Measurements from ENCODE around the gene MTERF4.

The MTERF4 gene

DNA sequence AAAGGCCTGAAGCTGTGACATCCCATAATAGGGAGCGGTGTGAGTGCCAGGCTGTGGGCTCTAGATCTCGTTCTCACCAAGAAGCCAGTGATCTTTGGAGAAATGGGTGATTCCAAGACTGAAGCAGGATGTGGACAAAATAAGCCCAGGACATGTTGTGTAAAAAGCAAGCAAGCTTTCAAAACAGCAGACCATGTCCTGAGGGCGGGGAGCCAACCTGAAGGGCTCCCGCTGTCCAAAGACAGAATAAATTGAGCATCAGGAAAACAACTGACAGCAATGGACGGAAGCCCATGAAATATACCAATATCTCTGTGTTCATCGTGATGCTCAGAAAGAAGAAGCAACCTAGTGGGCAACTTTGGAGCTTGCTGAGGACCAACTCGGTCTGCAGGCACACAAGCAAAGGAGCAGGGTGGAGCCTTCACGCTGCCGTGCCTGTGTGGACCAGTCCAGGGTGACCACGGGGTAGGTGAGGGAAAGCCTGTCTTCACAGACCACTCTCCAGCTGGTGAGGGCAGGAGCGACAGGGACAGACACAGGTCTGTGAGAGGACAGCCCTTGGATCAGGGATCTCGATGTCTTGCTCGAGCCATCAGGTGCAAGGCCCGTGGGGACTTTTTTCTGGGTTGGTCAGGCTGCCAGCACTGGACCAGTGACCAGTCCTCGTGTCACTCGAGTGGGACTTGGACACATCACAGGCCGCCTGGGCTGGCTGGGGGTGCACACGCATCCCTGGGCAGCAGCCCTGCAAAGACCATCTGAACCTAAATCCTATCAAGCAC is 21.5 kb downstream of the MTERF4 start:
- no peak for DNase-seq (ENCODE audit: low read depth)
- no peak for TF ChIP-seq CTCF (conservative IDR thresholded peaks at IDR 0.05; ENCODE audit: low read depth, low read length)
- no peak overlapping the region for H3K4me3 ChIP-seq (ENCODE audit: low read length)

- H3K4me3 ChIP-seq (ENCODE audit: low read length): no peak overlapping the region
- DNase-seq (ENCODE audit: low read depth): no peak
Measured at GRCh38 chr2:241074901-241075540, 27.1 kb downstream of the MTERF4 start.

DNA sequence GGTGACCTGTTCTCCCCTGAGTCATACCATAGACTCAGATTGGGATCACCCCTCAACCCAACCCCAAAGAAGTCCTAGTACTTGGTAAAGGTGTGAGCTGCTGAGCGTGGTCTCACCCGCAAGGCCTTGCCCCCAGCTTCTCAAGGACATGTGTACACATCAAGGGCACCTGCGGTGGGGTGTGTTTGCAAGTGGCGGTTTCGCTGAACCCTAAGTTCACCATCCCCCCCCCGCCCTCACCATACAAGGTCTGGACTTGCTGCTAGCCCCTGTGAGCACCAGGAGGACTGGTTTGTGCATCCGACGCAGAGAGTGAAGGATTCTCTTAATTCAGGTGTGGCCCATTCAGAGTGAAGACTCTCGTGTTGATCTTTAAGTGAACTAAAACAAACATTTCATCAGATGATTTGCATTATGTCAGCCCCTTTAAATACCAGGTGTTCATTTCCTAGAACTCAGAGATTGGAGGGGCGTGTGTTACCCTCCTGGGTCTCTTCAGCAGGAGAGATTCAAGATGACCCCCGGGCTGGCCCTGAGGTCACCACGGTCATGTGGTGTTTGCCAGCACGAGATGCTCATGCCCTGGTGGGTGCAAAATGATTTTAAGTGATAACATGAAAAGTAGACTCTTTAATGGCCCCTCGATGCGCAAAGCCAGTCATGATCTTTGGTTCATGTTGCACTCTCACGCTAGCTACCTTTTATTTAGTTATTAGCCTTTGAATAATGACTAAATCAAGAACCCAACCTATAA is 27.8 kb downstream of the MTERF4 start:
- no peak overlapping the region for H3K4me3 ChIP-seq (ENCODE audit: low read length)
- TF ChIP-seq CTCF (conservative IDR thresholded peaks at IDR 0.05; ENCODE audit: low read depth, low read length): no peak
- DNase-seq (ENCODE audit: low read depth): no peak

More at GRCh38 chr2:241074901-241075540, 27.1 kb downstream of the MTERF4 start:
- TF ChIP-seq CTCF (conservative IDR thresholded peaks at IDR 0.05; ENCODE audit: low read depth, low read length): no peak

DNA sequence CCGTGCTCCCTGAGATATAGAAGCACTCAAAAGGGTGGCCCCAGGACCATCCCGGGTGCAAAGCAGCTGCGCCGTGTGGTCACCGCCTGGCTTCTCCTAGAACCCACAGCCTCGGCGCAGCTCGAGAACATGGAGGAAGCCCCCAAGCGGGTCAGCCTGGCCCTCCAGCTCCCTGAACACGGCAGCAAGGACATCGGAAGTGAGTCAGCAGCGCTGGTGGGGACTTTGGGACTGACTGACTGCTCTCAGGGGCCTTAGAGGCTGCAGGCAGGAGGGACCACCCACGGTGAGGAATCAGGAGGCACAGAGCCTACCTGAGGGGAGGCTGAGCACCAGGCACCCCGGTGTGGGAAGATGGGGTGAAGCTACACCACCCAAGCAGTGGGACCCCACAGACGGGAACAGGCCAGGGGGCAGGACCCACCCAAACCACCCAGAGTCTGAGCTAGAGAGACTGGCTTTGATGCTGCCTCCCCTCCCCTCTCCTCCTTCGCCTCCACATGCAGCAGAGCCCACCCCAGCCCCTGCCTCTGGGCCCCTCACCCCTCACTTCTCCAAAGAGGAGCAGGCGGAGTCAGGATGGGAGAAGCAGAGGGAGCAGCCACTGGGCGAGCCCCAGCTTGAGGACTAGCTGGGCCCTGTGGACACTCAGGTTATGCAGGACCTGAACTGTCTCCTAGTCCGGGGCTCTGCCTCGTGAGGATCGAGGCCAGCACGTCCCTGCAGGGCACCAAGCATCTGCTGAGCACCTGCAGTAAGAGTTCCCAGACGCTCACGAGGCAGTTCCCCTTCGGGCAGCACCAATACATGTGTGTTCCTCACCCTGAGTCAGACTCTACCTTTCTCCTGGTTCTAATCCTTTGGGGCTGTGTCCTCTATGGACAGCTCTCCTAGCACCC is 28.7 kb downstream of the MTERF4 start:
- no peak overlapping the region for H3K4me3 ChIP-seq (ENCODE audit: low read length)
- no peak for TF ChIP-seq CTCF (conservative IDR thresholded peaks at IDR 0.05; ENCODE audit: low read depth, low read length)
- no peak for DNase-seq (ENCODE audit: low read depth)

- no peak overlapping the region for H3K4me3 ChIP-seq (ENCODE audit: low read length)
- DNase-seq (ENCODE audit: low read depth): no peak
- no peak for TF ChIP-seq CTCF (conservative IDR thresholded peaks at IDR 0.05; ENCODE audit: low read depth, low read length)
Measured at GRCh38 chr2:241072553-241073165, 29.4 kb downstream of the MTERF4 start.

GRCh38 chr2:241072151-241072550 is 29.9 kb downstream of the MTERF4 start:
- no peak for DNase-seq (ENCODE audit: low read depth)
- no peak for TF ChIP-seq CTCF (conservative IDR thresholded peaks at IDR 0.05; ENCODE audit: low read depth, low read length)

More at GRCh38 chr2:241072151-241072550, 29.9 kb downstream of the MTERF4 start:
- no peak overlapping the region for H3K4me3 ChIP-seq (ENCODE audit: low read length)

All from retinal pigment epithelial cell (primary cell).